Liver (tissue), 9 donors: Measurements from ENCODE around the gene RER1. TPM values are rescaled to one million over a fixed set of nuclear protein-coding genes. Genes with fewer than 3 reads are reported as not detected.

Source experiments
- DNase-seq: peaks from one replicate; pipeline ENCODE4 v3.0.0-alpha.2; 2017; ENCODE audit warnings: low spot score
- H3K27ac ChIP-seq, 2 donors: one replicate each; pipeline ENCODE4 v1.7.0; 2013; ENCODE audit warnings: inconsistent platforms in 2 of 2, low read length in 2 of 2, control low read depth in 1 of 2, low read depth in 1 of 2, mild to moderate bottlenecking in 1 of 2
- H3K27me3 ChIP-seq, 4 donors: one replicate each; pipeline versions ENCODE4 v1.6.1 to v1.7.0; 2013; ENCODE audit warnings: low read length in 3 of 4, inconsistent platforms in 1 of 4, mild to moderate bottlenecking in 1 of 4, moderate library complexity in 1 of 4; ENCODE audit not compliant: control insufficient read depth in 4 of 4, insufficient read depth in 4 of 4
- H3K36me3 ChIP-seq, 4 donors: one replicate each; pipeline versions ENCODE4 v1.6.1 to v1.7.0; 2013; ENCODE audit warnings: low read length in 3 of 4, mild to moderate bottlenecking in 3 of 4, low read depth in 1 of 4, moderate library complexity in 1 of 4; ENCODE audit not compliant: control insufficient read depth in 4 of 4, insufficient read depth in 3 of 4
- H3K4me1 ChIP-seq, 4 donors: one replicate each; pipeline versions ENCODE4 v1.6.1 to v1.7.0; 2013; ENCODE audit warnings: low read length in 3 of 4, mild to moderate bottlenecking in 3 of 4, moderate library complexity in 1 of 4; ENCODE audit not compliant: control insufficient read depth in 4 of 4, insufficient read depth in 4 of 4
- H3K4me3 ChIP-seq, 3 donors: one replicate each; pipeline versions ENCODE4 v1.6.1 to v1.7.0; 2013; ENCODE audit warnings: low read length in 3 of 3, control low read depth in 1 of 3, low read depth in 1 of 3, mild to moderate bottlenecking in 1 of 3
- H3K9ac ChIP-seq, 2 donors: one replicate each; pipeline ENCODE4 v1.7.0; 2013; ENCODE audit warnings: low read length in 2 of 2, mild to moderate bottlenecking in 2 of 2, moderate library complexity in 2 of 2, control low read depth in 1 of 2, low read depth in 1 of 2
- H3K9me3 ChIP-seq, 4 donors: one replicate each; pipeline versions ENCODE4 v1.6.1 to v1.7.0; 2013; ENCODE audit warnings: low read length in 3 of 4; ENCODE audit not compliant: control insufficient read depth in 4 of 4
- ATF3 ChIP-seq: IDR thresholded peaks from 2 replicates; pipeline ENCODE4 v1.6.1; 2016; ENCODE audit warnings: antibody characterized with exemption
- CTCF ChIP-seq: fragments of 150-350 bp; IDR thresholded peaks from 2 replicates; pipeline ENCODE4 v1.5.1; 2017; ENCODE audit warnings: improper control_type of control experiment, low read depth, low read length; ENCODE audit not compliant: missing input control
- FOXA2 ChIP-seq: IDR thresholded peaks from 2 replicates; pipeline ENCODE4 v1.6.1; 2016; ENCODE audit warnings: antibody characterized with exemption
- GABPA ChIP-seq, 2 donors: IDR thresholded peaks in 1 of 2; conservative IDR thresholded peaks in 1 of 2; 2 replicates each; pipeline ENCODE4 v1.6.1; 2016; ENCODE audit warnings: antibody characterized with exemption in 2 of 2, mild to moderate bottlenecking in 1 of 2, moderate library complexity in 1 of 2
- HNF4A ChIP-seq, 2 donors: conservative IDR thresholded peaks; 2 replicates each; pipeline ENCODE4 v1.6.1; 2016; ENCODE audit warnings: antibody characterized with exemption in 2 of 2, mild to moderate bottlenecking in 2 of 2
- JUND ChIP-seq, 2 donors: IDR thresholded peaks; 2 replicates each; pipeline ENCODE4 v1.6.1; 2016; ENCODE audit warnings: antibody characterized with exemption in 2 of 2
- MAX ChIP-seq: IDR thresholded peaks from 2 replicates; pipeline ENCODE4 v1.6.1; 2016; ENCODE audit warnings: antibody characterized with exemption
- NR2F2 ChIP-seq: IDR thresholded peaks from 2 replicates; pipeline ENCODE4 v1.6.1; 2016; ENCODE audit warnings: antibody characterized with exemption
- RAD21 ChIP-seq, 2 donors: IDR thresholded peaks; 2 replicates each; pipeline ENCODE4 v1.6.1; 2016; ENCODE audit warnings: antibody characterized with exemption in 2 of 2, mild to moderate bottlenecking in 2 of 2
- REST ChIP-seq: IDR thresholded peaks from 2 replicates; pipeline ENCODE4 v1.6.1; 2016; ENCODE audit warnings: antibody characterized with exemption, mild to moderate bottlenecking
- RXRA ChIP-seq, 2 donors: IDR thresholded peaks; 2 replicates each; pipeline ENCODE4 v1.6.1; 2017 to 2018; ENCODE audit warnings: antibody characterized with exemption in 2 of 2, mild to moderate bottlenecking in 1 of 2
- SP1 ChIP-seq: IDR thresholded peaks from 2 replicates; pipeline ENCODE4 v1.6.1; 2018; ENCODE audit warnings: antibody characterized with exemption, mild to moderate bottlenecking
- TAF1 ChIP-seq: conservative IDR thresholded peaks from 2 replicates; pipeline ENCODE4 v1.6.1; 2016; ENCODE audit warnings: antibody characterized with exemption, mild to moderate bottlenecking
- YY1 ChIP-seq: IDR thresholded peaks from 2 replicates; pipeline ENCODE4 v1.6.1; 2016; ENCODE audit warnings: antibody characterized with exemption, mild to moderate bottlenecking
- ZBTB33 ChIP-seq: IDR thresholded peaks from 2 replicates; pipeline ENCODE4 v1.6.1; 2016; ENCODE audit warnings: antibody characterized with exemption
- WGBS: extraction: QIAGEN DNeasy Blood & Tissue Kit; methylation state at CpG from one replicate; pipeline ENCODE4 v1.1.7; 2013; 5-methylcytosine and 5-hydroxymethylcytosine counted together
- polyA plus RNA-seq, 2 donors: library from polyadenylated mRNA; stranded (reverse) in 1 of 2; unstranded in 1 of 2; fragments of 200-250 nt in 1 of 2; fragments of >200 nt in 1 of 2; fragmentation: Nextera tagmentation in 1 of 2; extraction: Ambion mirVana in 1 of 2; gene quantifications; one replicate each; pipeline versions ENCODE4 v1.2.1 to v1.2.3, GENCODE V29; 2013 to 2015
- total RNA-seq, 2 donors: library from RNA; depleted of rRNA; stranded (reverse); fragments of >200 nt; gene quantifications; one replicate each; pipeline ENCODE4 v1.2.3, GENCODE V29; 2014
- donor health status: healthy.
- donor health status: healthy.
- donor health status: healthy.
- donor health status: healthy.
- donor health status: healthy.

The RER1 gene
- total and polyA plus RNA-seq, 4 donors = 43.5 to 142 (median 89.7) TPM

GRCh38 chr1:2350911-2351655 is 40.6 kb upstream of the RER1 start:
- no peaks in the 10 kb centered on the region for H3K9me3 ChIP-seq
- no peaks in the 10 kb centered on the region for H3K36me3 ChIP-seq
- TF ChIP-seq ATF3 (no peak), TAF1 (no peak)
- no peaks in the 10 kb centered on the region for H3K27me3 ChIP-seq
- H3K27ac ChIP-seq = no peak overlapping the region
- no peak overlapping the region for H3K4me3 ChIP-seq
- no peak for DNase-seq
- 87% methylated on average over 31 of the region's 31 CpGs for WGBS
- H3K4me1 ChIP-seq = no peaks in the 10 kb centered on the region
- H3K9ac ChIP-seq = no peak overlapping the region

GRCh38 chr1:2351723-2352122 is 39.9 kb upstream of the RER1 start:
- TF ChIP-seq NR2F2 = no peak
- TF ChIP-seq SP1 = no peak
- TF ChIP-seq REST = no peak
- no peak for TF ChIP-seq GABPA (IDR thresholded peaks at IDR 0.05 in 1 of 2, conservative IDR thresholded peaks at IDR 0.05 in 1 of 2)
- no peak for TF ChIP-seq JUND (IDR thresholded peaks at IDR 0.05)
- TF ChIP-seq RXRA (IDR thresholded peaks at IDR 0.05) = no peak
- no peak for TF ChIP-seq ZBTB33
- no peak for TF ChIP-seq HNF4A (conservative IDR thresholded peaks at IDR 0.05)
- TF ChIP-seq RAD21 (IDR thresholded peaks at IDR 0.05) = no peak
- TF ChIP-seq MAX = no peak
- no peak for TF ChIP-seq YY1
- no peak for TF ChIP-seq CTCF
- no peak for TF ChIP-seq FOXA2
- H3K9ac ChIP-seq = no peak overlapping the region
- H3K27ac ChIP-seq = no peak overlapping the region
- H3K36me3 ChIP-seq = no peaks in the 10 kb centered on the region
- 91% methylated on average over 8 of the region's 8 CpGs for WGBS
- no peaks in the 10 kb centered on the region for H3K9me3 ChIP-seq
- no peak for DNase-seq
- H3K4me1 ChIP-seq = no peaks in the 10 kb centered on the region
- H3K27me3 ChIP-seq = no peaks in the 10 kb centered on the region
- H3K4me3 ChIP-seq = no peak overlapping the region
